ENCODE measurements around the gene SERINC1.
A peak's percentile ranks its signal among the peaks of the same experiment; 100 is the strongest.

The SERINC1 gene

DNA sequence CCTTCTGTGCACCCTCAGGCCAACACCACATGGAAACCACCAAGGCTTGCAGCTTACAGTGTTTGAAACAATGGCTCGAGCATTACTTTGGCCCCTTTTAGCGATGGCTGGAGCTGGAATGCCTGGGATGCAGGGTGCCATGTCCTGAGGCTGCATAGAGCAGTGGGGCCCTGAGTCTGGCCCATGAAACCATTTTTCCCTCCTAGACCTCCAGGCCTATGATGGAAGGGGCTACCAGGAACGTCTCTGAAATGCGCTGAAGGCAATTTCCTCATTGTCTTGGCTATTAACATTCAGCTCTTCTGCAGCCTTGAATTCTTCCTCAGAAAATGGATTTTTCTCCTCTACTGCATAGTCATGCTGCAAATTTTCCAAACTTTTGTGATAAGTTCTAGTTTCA lies 29.9 kb upstream of the SERINC1 start:
- Histone ChIP-seq H3K36me3 (replicated peaks; ENCODE audit: insufficient read depth, low read length) (no peaks in the 10 kb centered on the region), H3K27ac (ENCODE audit: low read length) (no peak overlapping the region), H3K4me1 (ENCODE audit: low read length) (no peaks in the 10 kb centered on the region), H3F3A (ENCODE audit: insufficient read depth, low read length) (no peaks in the 10 kb centered on the region), H4K20me1 (ENCODE audit: insufficient read depth, low read length) (no peaks in the 10 kb centered on the region), H2AFZ (ENCODE audit: low read length) (no peak overlapping the region), H3K9me3 (replicated peaks; ENCODE audit: insufficient read depth, low read length) (no peaks in the 10 kb centered on the region), H3K4me2 (ENCODE audit: low read depth, low read length) (no peak overlapping the region), H3K27me3 (replicated peaks; ENCODE audit: insufficient read depth, low read length) (no peaks in the 10 kb centered on the region), H3K79me2 (ENCODE audit: low read length) (no peaks in the 10 kb centered on the region), H3K9me2 (replicated peaks; ENCODE audit: insufficient read depth, low read length) (no peaks in the 10 kb centered on the region), H3K4me3 (ENCODE audit: low read length) (no peak overlapping the region), H3K9ac (ENCODE audit: low read length) (no peak overlapping the region)
- TF ChIP-seq CTCF (IDR thresholded peaks at IDR 0.05; ENCODE audit: low read length) (no peak), EZH2phosphoT487 (IDR thresholded peaks at IDR 0.05; ENCODE audit: low read length) (no peak), EZH2 (optimal IDR thresholded peaks at IDR 0.05; ENCODE audit: low read depth, low read length) (no peak)
- DNase-seq = no peak

GRCh38 chr6:122495612-122496011 lies 24.0 kb upstream of the SERINC1 start:
- Histone ChIP-seq H4K20me1 (ENCODE audit: insufficient read depth, low read length) (no peaks in the 10 kb centered on the region), H3K9me2 (replicated peaks; ENCODE audit: insufficient read depth, low read length) (no peaks in the 10 kb centered on the region), H3K4me3 (ENCODE audit: low read length) (no peak overlapping the region), H3K4me2 (ENCODE audit: low read depth, low read length) (peak overlapping the region; percentile 42; the same call in 1 of the 2 replicates), H3K27me3 (replicated peaks; ENCODE audit: insufficient read depth, low read length) (no peaks in the 10 kb centered on the region), H3K9me3 (replicated peaks; ENCODE audit: insufficient read depth, low read length) (no peaks in the 10 kb centered on the region), H3K4me1 (ENCODE audit: low read length) (peaks cover 24% of the 10 kb centered on the region), H3K79me2 (ENCODE audit: low read length) (no peaks in the 10 kb centered on the region), H3K9ac (ENCODE audit: low read length) (no peak overlapping the region), H3K27ac (ENCODE audit: low read length) (peak overlapping the region; percentile 72; the same call in 1 of the 2 replicates), H3K36me3 (replicated peaks; ENCODE audit: insufficient read depth, low read length) (no peaks in the 10 kb centered on the region), H3F3A (ENCODE audit: insufficient read depth, low read length) (peaks cover 10% of the 10 kb centered on the region; the same call in 1 of the 2 replicates), H2AFZ (ENCODE audit: low read length) (peak overlapping the region; percentile 39; the same call in 1 of the 2 replicates)
- DNase-seq = peak; percentile 84
- no peak for TF ChIP-seq CTCF (IDR thresholded peaks at IDR 0.05; ENCODE audit: low read length)
- TF ChIP-seq EZH2phosphoT487 (IDR thresholded peaks at IDR 0.05; ENCODE audit: low read length) = no peak
- no peak for TF ChIP-seq EZH2 (optimal IDR thresholded peaks at IDR 0.05; ENCODE audit: low read depth, low read length)

GRCh38 chr6:122494665-122495272 lies 23.2 kb upstream of the SERINC1 start:
- Histone ChIP-seq H3K4me1 (ENCODE audit: low read length) (peaks cover 24% of the 10 kb centered on the region), H3K9me2 (replicated peaks; ENCODE audit: insufficient read depth, low read length) (no peaks in the 10 kb centered on the region), H2AFZ (ENCODE audit: low read length) (0 out of 2 replicates have a peak overlapping the region, but pooled peaks have one; percentile 39), H3K36me3 (replicated peaks; ENCODE audit: insufficient read depth, low read length) (no peaks in the 10 kb centered on the region), H3K4me3 (ENCODE audit: low read length) (no peak overlapping the region), H3K27ac (ENCODE audit: low read length) (peak overlapping the region; percentile 72), H4K20me1 (ENCODE audit: insufficient read depth, low read length) (no peaks in the 10 kb centered on the region), H3K79me2 (ENCODE audit: low read length) (no peaks in the 10 kb centered on the region), H3K27me3 (replicated peaks; ENCODE audit: insufficient read depth, low read length) (no peaks in the 10 kb centered on the region), H3K9ac (ENCODE audit: low read length) (no peak overlapping the region), H3K9me3 (replicated peaks; ENCODE audit: insufficient read depth, low read length) (no peaks in the 10 kb centered on the region), H3F3A (ENCODE audit: insufficient read depth, low read length) (peaks cover 10% of the 10 kb centered on the region; the same call in 1 of the 2 replicates), H3K4me2 (ENCODE audit: low read depth, low read length) (peak overlapping the region; percentile 20)
- no peak for DNase-seq
- no peak for TF ChIP-seq EZH2 (optimal IDR thresholded peaks at IDR 0.05; ENCODE audit: low read depth, low read length)

DNA sequence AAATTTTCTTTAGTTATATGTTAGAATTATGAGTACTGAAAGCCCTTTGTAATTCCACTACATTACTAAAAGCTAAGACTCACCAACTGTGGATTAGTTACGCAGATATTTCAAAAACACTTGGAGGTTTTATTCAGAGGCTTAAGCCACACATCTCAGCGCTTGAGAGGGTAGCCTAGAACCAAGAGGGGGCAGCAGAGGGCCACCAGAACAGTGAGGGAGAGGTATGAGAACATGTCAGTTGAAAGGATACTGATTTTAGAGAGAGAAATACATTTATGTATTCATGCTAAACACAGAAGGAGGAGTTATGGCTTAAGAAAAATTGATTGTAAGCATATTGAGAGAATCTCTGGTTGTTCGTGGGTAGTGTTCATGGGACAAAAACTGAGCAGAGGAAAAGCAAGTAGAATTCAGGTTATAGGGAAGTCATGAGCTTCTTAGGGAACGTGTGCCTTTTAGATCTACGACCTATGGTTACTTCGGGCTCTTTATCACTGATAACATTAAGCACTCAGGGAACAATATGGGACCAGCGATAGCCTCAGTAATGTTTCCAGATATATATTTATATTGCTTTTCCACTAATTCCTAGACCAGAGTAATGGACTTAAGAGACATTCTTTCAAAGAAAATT lies 20.4 kb upstream of the SERINC1 start:
- Histone ChIP-seq H3K36me3 (replicated peaks; ENCODE audit: insufficient read depth, low read length) (no peaks in the 10 kb centered on the region), H3K9ac (ENCODE audit: low read length) (no peak overlapping the region), H3K9me2 (replicated peaks; ENCODE audit: insufficient read depth, low read length) (no peaks in the 10 kb centered on the region), H3K27ac (ENCODE audit: low read length) (no peak overlapping the region), H3K27me3 (replicated peaks; ENCODE audit: insufficient read depth, low read length) (no peaks in the 10 kb centered on the region), H4K20me1 (ENCODE audit: insufficient read depth, low read length) (no peaks in the 10 kb centered on the region), H2AFZ (ENCODE audit: low read length) (no peak overlapping the region), H3K4me1 (ENCODE audit: low read length) (peaks cover 24% of the 10 kb centered on the region), H3K4me3 (ENCODE audit: low read length) (no peak overlapping the region), H3K79me2 (ENCODE audit: low read length) (no peaks in the 10 kb centered on the region), H3K9me3 (replicated peaks; ENCODE audit: insufficient read depth, low read length) (no peaks in the 10 kb centered on the region), H3F3A (ENCODE audit: insufficient read depth, low read length) (peaks cover 10% of the 10 kb centered on the region; the same call in 1 of the 2 replicates), H3K4me2 (ENCODE audit: low read depth, low read length) (no peak overlapping the region)
- TF ChIP-seq CTCF (IDR thresholded peaks at IDR 0.05; ENCODE audit: low read length) = peak; percentile 94
- no peak for TF ChIP-seq EZH2phosphoT487 (IDR thresholded peaks at IDR 0.05; ENCODE audit: low read length)
- DNase-seq = peak; percentile 71
